ENCODE results near the gene ABCA2.

- TF ChIP-seq POLR2A (IDR thresholded peaks at IDR 0.05) (no peak), CTCF (IDR thresholded peaks at IDR 0.05) (no peak)
Observed at GRCh38 chr9:136972743-136973142, 55.3 kb downstream of the ABCA2 start.
